ENCODE results near the gene TMEM176B.

- TF ChIP-seq, protein P1, sequence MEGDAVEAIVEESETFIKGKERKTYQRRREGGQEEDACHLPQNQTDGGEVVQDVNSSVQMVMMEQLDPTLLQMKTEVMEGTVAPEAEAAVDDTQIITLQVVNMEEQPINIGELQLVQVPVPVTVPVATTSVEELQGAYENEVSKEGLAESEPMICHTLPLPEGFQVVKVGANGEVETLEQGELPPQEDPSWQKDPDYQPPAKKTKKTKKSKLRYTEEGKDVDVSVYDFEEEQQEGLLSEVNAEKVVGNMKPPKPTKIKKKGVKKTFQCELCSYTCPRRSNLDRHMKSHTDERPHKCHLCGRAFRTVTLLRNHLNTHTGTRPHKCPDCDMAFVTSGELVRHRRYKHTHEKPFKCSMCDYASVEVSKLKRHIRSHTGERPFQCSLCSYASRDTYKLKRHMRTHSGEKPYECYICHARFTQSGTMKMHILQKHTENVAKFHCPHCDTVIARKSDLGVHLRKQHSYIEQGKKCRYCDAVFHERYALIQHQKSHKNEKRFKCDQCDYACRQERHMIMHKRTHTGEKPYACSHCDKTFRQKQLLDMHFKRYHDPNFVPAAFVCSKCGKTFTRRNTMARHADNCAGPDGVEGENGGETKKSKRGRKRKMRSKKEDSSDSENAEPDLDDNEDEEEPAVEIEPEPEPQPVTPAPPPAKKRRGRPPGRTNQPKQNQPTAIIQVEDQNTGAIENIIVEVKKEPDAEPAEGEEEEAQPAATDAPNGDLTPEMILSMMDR (conservative IDR thresholded peaks at IDR 0.05; ENCODE audit: low read length) = no peak
- TF ChIP-seq EZH2phosphoT487 (IDR thresholded peaks at IDR 0.05; ENCODE audit: borderline replicate concordance) = no peak
Observed at GRCh38 chr7:150756166-150756565, 44.0 kb downstream of the TMEM176B start.

Measured in Loucy (cell line).